K562 (cell line): ENCODE data around the gene ZSCAN12. TPM values are rescaled to one million over a fixed set of nuclear protein-coding genes. Genes with fewer than 3 reads are reported as not detected.
A peak's percentile ranks its signal among the peaks of the same experiment; 100 is the strongest.

Source experiments
- XRCC4 ChIP-seq: IDR thresholded peaks from one replicate; pipeline ENCODE4 v1.6.1; 2011; ENCODE audit not compliant: insufficient read depth, insufficient read length; ENCODE audit errors: extremely low read depth
- ZNF699 ChIP-seq: fragments of 250-450 bp; sonication (Bioruptor Pico); IDR thresholded peaks from 2 replicates; pipeline ENCODE4 v1.8.0; 2021; ENCODE audit warnings: mild to moderate bottlenecking, moderate library complexity; ENCODE audit not compliant: insufficient replicate concordance
- polyA plus RNA-seq, 8 experiments: library from polyadenylated mRNA; depleted of rRNA in 4 of 8; stranded (reverse) in 5 of 8; unstranded in 3 of 8; fragments of >200 nt; fragmentation: Nextera tagmentation in 2 of 8; fragmentation: Illumina TruSeq in 1 of 8; extraction: Ambion mirVana in 2 of 8; extraction: Trizol in 1 of 8; gene quantifications; 2 replicates each; pipeline versions ENCODE4 v1.2.1 to v1.2.3, GENCODE V29; 2011 to 2014; ENCODE audit warnings: inconsistent platforms in 1 of 8, missing spikeins in 1 of 8
- total RNA-seq, 7 experiments: library from RNA; depleted of rRNA in 6 of 7; stranded (reverse); fragments of >200 nt in 6 of 7; fragmentation: Illumina TruSeq in 2 of 7; extraction: Trizol in 2 of 7; gene quantifications; 2 replicates each; pipeline versions ENCODE4 v1.2.1 to v1.2.3, GENCODE V29; 2011 to 2021; ENCODE audit warnings: low replicate concordance in 1 of 7
- TF ChIP-seq, protein P1 (sequence below), 2 experiments: fragments of 450-650 bp; IDR thresholded peaks; 2 replicates each; pipeline ENCODE4 v1.6.1; 2018; ENCODE audit warnings: mild to moderate bottlenecking in 2 of 2, low read depth in 1 of 2; ENCODE audit not compliant: partially characterized antibody in 2 of 2
- TF ChIP-seq, protein P2 (sequence below): sonication (generic); formaldehyde crosslinking; IDR thresholded peaks from 2 replicates; pipeline ENCODE4 v1.8.0; 2023; ENCODE audit warnings: mild to moderate bottlenecking, missing genetic modification reagents
- TF ChIP-seq, protein P3 (sequence below): fragments of 450-650 bp; formaldehyde crosslinking; IDR thresholded peaks from 2 replicates; pipeline ENCODE4 v1.4.0; 2020; ENCODE audit warnings: mild to moderate bottlenecking, moderate library complexity
- TF ChIP-seq, protein P4 (sequence below), 2 experiments: fragments of 450-650 bp; formaldehyde crosslinking in 1 of 2; IDR thresholded peaks; 2 replicates each; pipeline versions ENCODE4 v1.4.0 to v1.6.1; 2014 to 2020; ENCODE audit warnings: mild to moderate bottlenecking in 2 of 2, borderline replicate concordance in 1 of 2, low read depth in 1 of 2

Gene ZSCAN12
- total and polyA plus RNA-seq, 9 of the 15 experiments (the other 6 are each of a cell fraction or from before 2014, with no cell fraction given), result 2.5 to 19.6 (median 12.5) TPM

DNA sequence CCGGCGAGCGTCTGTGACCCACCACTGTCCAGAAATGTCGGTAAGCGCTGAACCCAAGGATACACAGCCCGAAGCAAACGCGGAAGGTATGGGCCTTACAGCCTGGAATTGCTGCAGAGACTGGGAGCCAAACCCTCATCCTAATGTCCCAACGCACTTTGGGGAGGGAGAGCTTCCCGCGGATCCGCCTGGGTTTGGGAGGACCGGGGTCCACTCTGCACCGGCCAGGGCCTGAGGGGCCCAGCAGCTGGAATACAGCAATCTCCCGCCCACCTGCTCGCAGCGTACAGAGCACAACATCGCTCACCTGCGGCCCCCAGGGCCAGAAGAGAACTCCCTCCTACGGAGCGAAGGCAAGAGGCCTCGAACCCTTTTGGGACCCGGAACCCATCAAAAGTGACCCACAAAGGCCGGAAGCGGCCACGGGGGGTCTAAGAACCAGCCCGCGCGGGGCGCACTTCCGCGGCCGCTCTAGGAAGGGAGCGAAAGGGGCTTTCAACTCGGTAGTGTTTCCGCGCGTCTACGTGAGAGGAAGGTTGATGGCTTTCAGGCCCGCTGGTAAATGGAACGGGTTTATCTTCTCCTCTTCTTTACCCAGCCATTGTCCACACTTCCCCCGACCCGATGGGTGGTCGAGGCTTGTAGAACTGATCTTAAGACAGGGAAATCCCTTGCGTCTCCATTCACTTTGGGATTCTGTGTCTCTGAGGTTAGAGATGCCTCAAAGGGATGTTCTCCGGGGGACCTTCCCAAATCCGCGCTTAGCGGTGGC, at the start of gene ZSCAN12 (continued):
- TF ChIP-seq, protein P1, sequence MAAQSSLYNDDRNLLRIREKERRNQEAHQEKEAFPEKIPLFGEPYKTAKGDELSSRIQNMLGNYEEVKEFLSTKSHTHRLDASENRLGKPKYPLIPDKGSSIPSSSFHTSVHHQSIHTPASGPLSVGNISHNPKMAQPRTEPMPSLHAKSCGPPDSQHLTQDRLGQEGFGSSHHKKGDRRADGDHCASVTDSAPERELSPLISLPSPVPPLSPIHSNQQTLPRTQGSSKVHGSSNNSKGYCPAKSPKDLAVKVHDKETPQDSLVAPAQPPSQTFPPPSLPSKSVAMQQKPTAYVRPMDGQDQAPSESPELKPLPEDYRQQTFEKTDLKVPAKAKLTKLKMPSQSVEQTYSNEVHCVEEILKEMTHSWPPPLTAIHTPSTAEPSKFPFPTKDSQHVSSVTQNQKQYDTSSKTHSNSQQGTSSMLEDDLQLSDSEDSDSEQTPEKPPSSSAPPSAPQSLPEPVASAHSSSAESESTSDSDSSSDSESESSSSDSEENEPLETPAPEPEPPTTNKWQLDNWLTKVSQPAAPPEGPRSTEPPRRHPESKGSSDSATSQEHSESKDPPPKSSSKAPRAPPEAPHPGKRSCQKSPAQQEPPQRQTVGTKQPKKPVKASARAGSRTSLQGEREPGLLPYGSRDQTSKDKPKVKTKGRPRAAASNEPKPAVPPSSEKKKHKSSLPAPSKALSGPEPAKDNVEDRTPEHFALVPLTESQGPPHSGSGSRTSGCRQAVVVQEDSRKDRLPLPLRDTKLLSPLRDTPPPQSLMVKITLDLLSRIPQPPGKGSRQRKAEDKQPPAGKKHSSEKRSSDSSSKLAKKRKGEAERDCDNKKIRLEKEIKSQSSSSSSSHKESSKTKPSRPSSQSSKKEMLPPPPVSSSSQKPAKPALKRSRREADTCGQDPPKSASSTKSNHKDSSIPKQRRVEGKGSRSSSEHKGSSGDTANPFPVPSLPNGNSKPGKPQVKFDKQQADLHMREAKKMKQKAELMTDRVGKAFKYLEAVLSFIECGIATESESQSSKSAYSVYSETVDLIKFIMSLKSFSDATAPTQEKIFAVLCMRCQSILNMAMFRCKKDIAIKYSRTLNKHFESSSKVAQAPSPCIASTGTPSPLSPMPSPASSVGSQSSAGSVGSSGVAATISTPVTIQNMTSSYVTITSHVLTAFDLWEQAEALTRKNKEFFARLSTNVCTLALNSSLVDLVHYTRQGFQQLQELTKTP (IDR thresholded peaks at IDR 0.05; ENCODE audit: low read depth in 1 of 2, partially characterized antibody in 2 of 2), result peak in 1 of 2 experiments; percentile 89
- TF ChIP-seq, protein P2, sequence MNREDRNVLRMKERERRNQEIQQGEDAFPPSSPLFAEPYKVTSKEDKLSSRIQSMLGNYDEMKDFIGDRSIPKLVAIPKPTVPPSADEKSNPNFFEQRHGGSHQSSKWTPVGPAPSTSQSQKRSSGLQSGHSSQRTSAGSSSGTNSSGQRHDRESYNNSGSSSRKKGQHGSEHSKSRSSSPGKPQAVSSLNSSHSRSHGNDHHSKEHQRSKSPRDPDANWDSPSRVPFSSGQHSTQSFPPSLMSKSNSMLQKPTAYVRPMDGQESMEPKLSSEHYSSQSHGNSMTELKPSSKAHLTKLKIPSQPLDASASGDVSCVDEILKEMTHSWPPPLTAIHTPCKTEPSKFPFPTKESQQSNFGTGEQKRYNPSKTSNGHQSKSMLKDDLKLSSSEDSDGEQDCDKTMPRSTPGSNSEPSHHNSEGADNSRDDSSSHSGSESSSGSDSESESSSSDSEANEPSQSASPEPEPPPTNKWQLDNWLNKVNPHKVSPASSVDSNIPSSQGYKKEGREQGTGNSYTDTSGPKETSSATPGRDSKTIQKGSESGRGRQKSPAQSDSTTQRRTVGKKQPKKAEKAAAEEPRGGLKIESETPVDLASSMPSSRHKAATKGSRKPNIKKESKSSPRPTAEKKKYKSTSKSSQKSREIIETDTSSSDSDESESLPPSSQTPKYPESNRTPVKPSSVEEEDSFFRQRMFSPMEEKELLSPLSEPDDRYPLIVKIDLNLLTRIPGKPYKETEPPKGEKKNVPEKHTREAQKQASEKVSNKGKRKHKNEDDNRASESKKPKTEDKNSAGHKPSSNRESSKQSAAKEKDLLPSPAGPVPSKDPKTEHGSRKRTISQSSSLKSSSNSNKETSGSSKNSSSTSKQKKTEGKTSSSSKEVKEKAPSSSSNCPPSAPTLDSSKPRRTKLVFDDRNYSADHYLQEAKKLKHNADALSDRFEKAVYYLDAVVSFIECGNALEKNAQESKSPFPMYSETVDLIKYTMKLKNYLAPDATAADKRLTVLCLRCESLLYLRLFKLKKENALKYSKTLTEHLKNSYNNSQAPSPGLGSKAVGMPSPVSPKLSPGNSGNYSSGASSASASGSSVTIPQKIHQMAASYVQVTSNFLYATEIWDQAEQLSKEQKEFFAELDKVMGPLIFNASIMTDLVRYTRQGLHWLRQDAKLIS (CRISPR knock-in tag), result peak; percentile 89
- TF ChIP-seq, protein P3, sequence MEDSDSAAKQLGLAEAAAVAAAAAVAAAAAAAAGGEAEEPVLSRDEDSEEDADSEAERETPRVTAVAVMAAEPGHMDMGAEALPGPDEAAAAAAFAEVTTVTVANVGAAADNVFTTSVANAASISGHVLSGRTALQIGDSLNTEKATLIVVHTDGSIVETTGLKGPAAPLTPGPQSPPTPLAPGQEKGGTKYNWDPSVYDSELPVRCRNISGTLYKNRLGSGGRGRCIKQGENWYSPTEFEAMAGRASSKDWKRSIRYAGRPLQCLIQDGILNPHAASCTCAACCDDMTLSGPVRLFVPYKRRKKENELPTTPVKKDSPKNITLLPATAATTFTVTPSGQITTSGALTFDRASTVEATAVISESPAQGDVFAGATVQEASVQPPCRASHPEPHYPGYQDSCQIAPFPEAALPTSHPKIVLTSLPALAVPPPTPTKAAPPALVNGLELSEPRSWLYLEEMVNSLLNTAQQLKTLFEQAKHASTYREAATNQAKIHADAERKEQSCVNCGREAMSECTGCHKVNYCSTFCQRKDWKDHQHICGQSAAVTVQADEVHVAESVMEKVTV (CRISPR knock-in tag), result peak; percentile 27; the same call in 1 of the 2 replicates
- TF ChIP-seq XRCC4, result no peak
- no peak for TF ChIP-seq ZNF699 (CRISPR knock-in tag)
- TF ChIP-seq, protein P4, sequence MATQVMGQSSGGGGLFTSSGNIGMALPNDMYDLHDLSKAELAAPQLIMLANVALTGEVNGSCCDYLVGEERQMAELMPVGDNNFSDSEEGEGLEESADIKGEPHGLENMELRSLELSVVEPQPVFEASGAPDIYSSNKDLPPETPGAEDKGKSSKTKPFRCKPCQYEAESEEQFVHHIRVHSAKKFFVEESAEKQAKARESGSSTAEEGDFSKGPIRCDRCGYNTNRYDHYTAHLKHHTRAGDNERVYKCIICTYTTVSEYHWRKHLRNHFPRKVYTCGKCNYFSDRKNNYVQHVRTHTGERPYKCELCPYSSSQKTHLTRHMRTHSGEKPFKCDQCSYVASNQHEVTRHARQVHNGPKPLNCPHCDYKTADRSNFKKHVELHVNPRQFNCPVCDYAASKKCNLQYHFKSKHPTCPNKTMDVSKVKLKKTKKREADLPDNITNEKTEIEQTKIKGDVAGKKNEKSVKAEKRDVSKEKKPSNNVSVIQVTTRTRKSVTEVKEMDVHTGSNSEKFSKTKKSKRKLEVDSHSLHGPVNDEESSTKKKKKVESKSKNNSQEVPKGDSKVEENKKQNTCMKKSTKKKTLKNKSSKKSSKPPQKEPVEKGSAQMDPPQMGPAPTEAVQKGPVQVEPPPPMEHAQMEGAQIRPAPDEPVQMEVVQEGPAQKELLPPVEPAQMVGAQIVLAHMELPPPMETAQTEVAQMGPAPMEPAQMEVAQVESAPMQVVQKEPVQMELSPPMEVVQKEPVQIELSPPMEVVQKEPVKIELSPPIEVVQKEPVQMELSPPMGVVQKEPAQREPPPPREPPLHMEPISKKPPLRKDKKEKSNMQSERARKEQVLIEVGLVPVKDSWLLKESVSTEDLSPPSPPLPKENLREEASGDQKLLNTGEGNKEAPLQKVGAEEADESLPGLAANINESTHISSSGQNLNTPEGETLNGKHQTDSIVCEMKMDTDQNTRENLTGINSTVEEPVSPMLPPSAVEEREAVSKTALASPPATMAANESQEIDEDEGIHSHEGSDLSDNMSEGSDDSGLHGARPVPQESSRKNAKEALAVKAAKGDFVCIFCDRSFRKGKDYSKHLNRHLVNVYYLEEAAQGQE (IDR thresholded peaks at IDR 0.05; ENCODE audit: borderline replicate concordance), result peak; percentile 29
- TF ChIP-seq, protein P4 (CRISPR knock-in tag; IDR thresholded peaks at IDR 0.05; ENCODE audit: low read depth), result no peak
